Spleen (tissue), 11 donors: ENCODE measurements around the gene CENPM. TPM values are rescaled to one million over a fixed set of nuclear protein-coding genes. Genes with fewer than 3 reads are reported as not detected.
A peak's percentile ranks its signal among the peaks of the same experiment; 100 is the strongest.
"Not testable (repeated sequence)": the region's sequence is repeated elsewhere in the genome, so short reads cannot be mapped to it uniquely, and the experiment has no call there.

ENCODE experiments used
- DNase-seq: peaks from one replicate; pipeline ENCODE4 v3.0.0-alpha.2; 2020
- H3K27ac ChIP-seq, 8 donors: fragments of 200-600 bp; sonication (generic) in 7 of 8; 1 replicate in 4 of 8; 2 replicates in 4 of 8; pipeline versions ENCODE4 v1.5.0 to v1.8.0; 2016 to 2021; ENCODE audit warnings: inconsistent platforms in 4 of 8, mild to moderate bottlenecking in 4 of 8, moderate library complexity in 1 of 8
- H3K27me3 ChIP-seq, 7 donors: fragments of 200-600 bp; sonication (generic) in 6 of 7; replicated peaks in 1 of 7; 1 replicate in 4 of 7; 2 replicates in 3 of 7; pipeline versions ENCODE4 v1.5.0 to v1.8.0; 2016 to 2021; ENCODE audit warnings: inconsistent platforms in 3 of 7, mild to moderate bottlenecking in 1 of 7
- H3K36me3 ChIP-seq, 6 donors: fragments of 200-600 bp; sonication (generic) in 5 of 6; 1 replicate in 4 of 6; 2 replicates in 2 of 6; pipeline versions ENCODE4 v1.5.0 to v1.8.0; 2016 to 2021; ENCODE audit warnings: inconsistent platforms in 2 of 6
- H3K4me1 ChIP-seq, 6 donors: fragments of 200-600 bp; sonication (generic) in 5 of 6; 1 replicate in 3 of 6; 2 replicates in 3 of 6; pipeline versions ENCODE4 v1.5.0 to v1.8.0; 2016 to 2021; ENCODE audit warnings: inconsistent platforms in 3 of 6
- H3K4me3 ChIP-seq, 8 donors: fragments of 200-600 bp; sonication (generic) in 7 of 8; 1 replicate in 4 of 8; 2 replicates in 4 of 8; pipeline versions ENCODE4 v1.5.0 to v1.8.0; 2016 to 2021; ENCODE audit warnings: inconsistent platforms in 4 of 8, mild to moderate bottlenecking in 4 of 8, moderate library complexity in 2 of 8
- H3K9me3 ChIP-seq, 8 donors: fragments of 200-600 bp; sonication (generic) in 7 of 8; 1 replicate in 4 of 8; 2 replicates in 4 of 8; pipeline versions ENCODE4 v1.5.0 to v1.8.0; 2016 to 2021; ENCODE audit warnings: inconsistent platforms in 4 of 8
- POLR2A ChIP-seq, 3 donors: fragments of 450-650 bp; IDR thresholded peaks; one replicate each; pipeline ENCODE4 v1.5.1; 2017; ENCODE audit warnings: antibody characterized with exemption in 3 of 3, mild to moderate bottlenecking in 1 of 3
- POLR2AphosphoS5 ChIP-seq, 3 donors: sonication (generic); formaldehyde crosslinking; IDR thresholded peaks; one replicate each; pipeline ENCODE4 v1.5.1; 2017; ENCODE audit warnings: antibody characterized with exemption in 3 of 3
- WGBS, 5 donors: extraction: QIAGEN DNeasy Blood & Tissue Kit in 3 of 5; methylation state at CpG; one replicate each; pipeline versions ENCODE4 v1.1.5 to v1.1.7; 2013 to 2018; 5-methylcytosine and 5-hydroxymethylcytosine counted together
- intact Hi-C: fragments of 100-400 bp; cut with DNase I; formaldehyde crosslinking; loops from one replicate; pipeline ENCODE4 v1.15.0; 2023; ENCODE audit warnings: low total_unique reads
- polyA plus RNA-seq, 3 donors: library from polyadenylated mRNA; stranded (reverse); fragments of 200-250 nt; gene quantifications; one replicate each; pipeline ENCODE4 v1.2.1, GENCODE V29; 2013
- total RNA-seq, 7 donors: library from RNA; depleted of rRNA in 3 of 7; stranded (reverse); fragments of >200 nt in 3 of 7; fragmentation: NEBNext Ultra II Directional in 4 of 7; extraction: Animal tissue kit (Norgen Biotek cat#: 25700) in 4 of 7; gene quantifications; one replicate each; pipeline versions ENCODE4 v1.1.0 to v1.2.1, GENCODE V29; 2016 to 2021
- TF ChIP-seq, protein P1 (sequence below), 11 experiments: fragments of 200-600 bp in 7 of 11; fragments of 450-650 bp in 4 of 11; sonication (generic) in 4 of 11; IDR thresholded peaks in 8 of 11; conservative IDR thresholded peaks in 3 of 11; 1 replicate in 7 of 11; 2 replicates in 4 of 11; pipeline versions ENCODE4 v1.4.0 to v1.8.0; 2016 to 2021; ENCODE audit warnings: antibody characterized with exemption in 11 of 11, inconsistent platforms in 4 of 11, mild to moderate bottlenecking in 1 of 11
- donor health status: healthy with polysubstance abuse.
- donor health status: DM: no; HTN: no; CAD: no; lungs with moderate emphysema.
- donor health status: DM: no; HTN: no; CAD: no.
- donor health status: Bipolar disorder and iron deficiency.
- donor health status: healthy.
- donor health status: DM: no; HTN: no; CAD: no.
- donor health status: DM: yes; HTN: yes; CAD: no.

The CENPM gene
- total and polyA plus RNA-seq, 10 donors: 3.3 to 63.1 (median 15.4) TPM

DNA sequence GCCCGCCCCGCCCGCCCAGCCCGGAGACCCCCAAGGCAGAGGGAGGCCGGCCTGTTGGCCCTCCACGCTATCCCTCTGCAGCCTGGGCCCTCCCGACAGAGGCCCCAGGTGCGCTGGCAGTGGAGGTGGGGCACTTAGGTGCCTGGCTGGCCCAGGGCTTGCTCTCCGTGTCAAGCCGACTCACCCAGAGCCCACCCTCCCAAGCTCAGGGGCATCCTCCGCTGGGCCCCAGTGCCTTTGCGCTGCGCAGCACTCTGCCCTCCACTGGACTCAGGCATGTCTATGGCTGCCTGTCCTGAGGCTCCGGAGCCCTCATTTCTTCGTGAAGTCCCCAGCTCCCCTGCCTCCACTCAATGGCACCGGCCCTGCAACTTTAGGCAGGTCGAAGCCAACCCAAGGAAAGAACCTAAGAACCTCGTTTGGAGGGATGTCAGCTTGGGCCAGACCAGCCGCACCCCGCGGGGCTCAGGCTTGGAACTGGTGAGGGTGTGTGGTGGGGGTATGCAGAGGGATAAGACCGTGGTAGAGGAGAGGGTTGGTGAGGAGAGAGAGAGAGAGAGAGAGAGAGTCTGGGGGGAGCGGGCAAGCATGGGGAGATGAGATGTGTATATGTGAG lies 11.1 kb upstream of the CENPM start:
- peak overlapping the region in 7 of 8 donors; percentile 0 to 59 (median 15) for H3K4me3 ChIP-seq

DNA sequence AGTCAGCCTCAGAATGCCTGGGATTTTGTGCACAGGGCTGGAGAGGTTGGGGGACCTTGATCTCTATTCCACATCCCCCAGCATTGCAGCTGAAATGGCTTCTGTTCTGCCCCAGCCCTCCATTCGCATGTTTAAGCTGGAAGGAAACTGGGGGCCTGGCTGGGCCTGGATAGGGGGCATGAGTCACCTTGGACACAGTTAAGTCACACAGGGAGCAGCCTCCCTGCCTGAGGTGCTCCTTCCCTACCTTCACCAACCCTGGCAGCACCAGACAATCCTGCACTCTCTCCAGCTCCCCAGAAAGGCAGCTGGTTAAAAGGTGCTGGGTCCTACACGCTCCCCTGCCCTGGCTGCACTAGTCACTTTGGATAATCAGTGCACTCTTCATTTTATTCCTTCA lies 5.8 kb upstream of the CENPM start:
- H3K36me3 ChIP-seq: no peaks in the 10 kb centered on the region
- H3K4me3 ChIP-seq: no peak overlapping the region
- intact Hi-C loops: no loop called here
- 89 to 100% (median 93%) methylated on average over 2 of the region's 2 CpGs for WGBS, 5 donors
- H3K27me3 ChIP-seq: peaks cover 0 to 3% (median 0%) of the 10 kb centered on the region in 7 donors
- TF ChIP-seq, protein P1, sequence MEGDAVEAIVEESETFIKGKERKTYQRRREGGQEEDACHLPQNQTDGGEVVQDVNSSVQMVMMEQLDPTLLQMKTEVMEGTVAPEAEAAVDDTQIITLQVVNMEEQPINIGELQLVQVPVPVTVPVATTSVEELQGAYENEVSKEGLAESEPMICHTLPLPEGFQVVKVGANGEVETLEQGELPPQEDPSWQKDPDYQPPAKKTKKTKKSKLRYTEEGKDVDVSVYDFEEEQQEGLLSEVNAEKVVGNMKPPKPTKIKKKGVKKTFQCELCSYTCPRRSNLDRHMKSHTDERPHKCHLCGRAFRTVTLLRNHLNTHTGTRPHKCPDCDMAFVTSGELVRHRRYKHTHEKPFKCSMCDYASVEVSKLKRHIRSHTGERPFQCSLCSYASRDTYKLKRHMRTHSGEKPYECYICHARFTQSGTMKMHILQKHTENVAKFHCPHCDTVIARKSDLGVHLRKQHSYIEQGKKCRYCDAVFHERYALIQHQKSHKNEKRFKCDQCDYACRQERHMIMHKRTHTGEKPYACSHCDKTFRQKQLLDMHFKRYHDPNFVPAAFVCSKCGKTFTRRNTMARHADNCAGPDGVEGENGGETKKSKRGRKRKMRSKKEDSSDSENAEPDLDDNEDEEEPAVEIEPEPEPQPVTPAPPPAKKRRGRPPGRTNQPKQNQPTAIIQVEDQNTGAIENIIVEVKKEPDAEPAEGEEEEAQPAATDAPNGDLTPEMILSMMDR (IDR thresholded peaks at IDR 0.05 in 8 of 11, conservative IDR thresholded peaks at IDR 0.05 in 3 of 11): no peak
- TF ChIP-seq POLR2A (IDR thresholded peaks at IDR 0.05): no peak
- TF ChIP-seq POLR2AphosphoS5 (IDR thresholded peaks at IDR 0.05): no peak
- no peak overlapping the region for H3K27ac ChIP-seq
- no peaks in the 10 kb centered on the region for H3K9me3 ChIP-seq
- H3K4me1 ChIP-seq: peaks cover 3 to 31% (median 8%) of the 10 kb centered on the region in 6 donors
- DNase-seq: no peak

More for the DNA sequence above, 11.1 kb upstream of the CENPM start:
- 47 to 77% (median 52%) methylated on average over 12 to 23 of the region's 23 CpGs for WGBS, 5 donors
- Histone ChIP-seq H3K27ac (no peak overlapping the region), H3K9me3 (no peaks in the 10 kb centered on the region), H3K4me1 (peaks cover 5 to 19% (median 10%) of the 10 kb centered on the region in 6 donors), H3K27me3 (peaks cover 0 to 13% (median 0%) of the 10 kb centered on the region in 7 donors), H3K36me3 (no peaks in the 10 kb centered on the region)
- DNase-seq: no peak
- TF ChIP-seq, protein P1 (IDR thresholded peaks at IDR 0.05 in 8 of 11, conservative IDR thresholded peaks at IDR 0.05 in 3 of 11): peak in 6 of 11 experiments; percentile 7 to 61 (median 36)
- no peak for TF ChIP-seq POLR2AphosphoS5 (IDR thresholded peaks at IDR 0.05)
- intact Hi-C loops: no loop called here

DNA sequence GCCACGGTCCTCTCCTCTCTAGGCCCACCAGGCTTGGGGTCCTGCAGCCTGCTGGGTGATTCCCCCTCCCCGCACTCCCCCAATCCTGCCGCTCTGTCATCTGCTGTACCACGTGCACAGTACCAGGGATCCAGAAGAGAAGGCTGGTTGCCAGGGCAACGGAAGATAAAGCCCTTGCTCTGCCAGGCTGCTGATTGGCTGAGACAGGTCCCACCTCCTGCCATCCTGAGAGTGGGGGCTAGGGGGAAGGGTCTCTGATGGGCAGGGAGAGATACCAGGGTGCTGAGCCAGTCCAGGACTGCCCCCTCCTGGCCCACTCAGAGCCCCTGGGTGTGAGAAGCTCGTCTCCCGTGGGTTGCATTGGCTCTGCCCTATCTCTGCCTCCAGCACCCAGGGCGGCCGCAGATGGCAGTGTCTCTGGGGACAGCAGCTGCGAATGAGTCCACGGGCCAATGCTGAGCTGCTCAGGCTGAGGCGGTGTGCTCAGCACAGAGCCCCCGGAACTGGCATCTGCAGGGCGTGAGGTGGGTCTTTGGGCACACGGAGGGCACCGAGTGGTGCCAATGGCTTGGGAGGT lies 5.0 kb upstream of the CENPM start, which contains the start of gene SMIM45:
Gene SMIM45, plus strand, starts transcription at position 253 of the 577 bp plus-strand sequence.
- Histone ChIP-seq H3K36me3 (no peaks in the 10 kb centered on the region), H3K4me3 (no peak within 1 kb of the TSS), H3K9me3 (no peaks in the 10 kb centered on the region), H3K27ac (no peak within 1 kb of the TSS), H3K4me1 (peaks cover 4 to 33% (median 8%) of the 10 kb centered on the region in 6 donors), H3K27me3 (no peaks in the 10 kb centered on the region)
- intact Hi-C loops: no loop called here
- WGBS, 5 donors: 57 to 83% (median 69%) methylated on average over 11 to 16 of the region's 16 CpGs
- TF ChIP-seq, protein P1 (IDR thresholded peaks at IDR 0.05 in 8 of 11, conservative IDR thresholded peaks at IDR 0.05 in 3 of 11): no peak
- no peak for TF ChIP-seq POLR2AphosphoS5 (IDR thresholded peaks at IDR 0.05)
- TF ChIP-seq POLR2A (IDR thresholded peaks at IDR 0.05): no peak
- DNase-seq: peak; percentile 88

DNA sequence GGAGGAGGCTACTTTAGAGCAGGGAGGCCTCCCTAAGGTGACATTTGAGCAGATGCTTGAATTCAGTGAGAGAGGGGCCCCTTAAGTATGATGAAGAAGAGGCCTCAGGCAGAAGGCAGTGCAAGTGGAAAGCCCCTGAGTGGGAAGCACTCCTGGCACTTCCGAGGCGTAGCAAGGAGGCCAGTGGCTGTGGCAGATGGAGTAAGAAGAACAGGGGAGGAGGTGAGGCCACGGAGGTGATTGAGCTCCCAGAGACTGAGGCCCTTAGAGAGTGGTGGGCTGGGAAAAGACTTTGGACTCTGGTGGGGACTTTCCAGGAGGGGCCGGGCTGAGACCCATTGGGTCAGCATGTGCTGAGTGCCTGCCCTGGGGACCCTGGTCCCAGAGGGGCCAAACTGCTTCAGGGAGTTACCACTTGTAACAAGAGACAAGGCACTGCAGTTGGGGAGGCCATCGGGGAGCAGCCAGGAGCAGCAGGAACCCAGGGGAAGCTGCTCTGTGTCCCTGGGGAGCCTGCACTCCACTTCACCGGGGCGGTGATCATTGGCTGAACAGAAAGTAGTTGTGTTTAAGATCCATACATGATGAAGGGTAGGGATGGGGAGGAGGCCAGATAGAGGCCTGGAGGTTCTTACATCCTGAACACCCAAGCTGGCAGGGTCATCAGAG lies 2.5 kb upstream of the CENPM start:
- 71 to 85% (median 77%) methylated on average over 7 of the region's 7 CpGs for WGBS, 5 donors
- H3K27me3 ChIP-seq: peaks cover 0 to 10% (median 0%) of the 10 kb centered on the region in 7 donors
- TF ChIP-seq POLR2A (IDR thresholded peaks at IDR 0.05) (no peak), POLR2AphosphoS5 (IDR thresholded peaks at IDR 0.05) (no peak)
- TF ChIP-seq, protein P1 (IDR thresholded peaks at IDR 0.05 in 8 of 11, conservative IDR thresholded peaks at IDR 0.05 in 3 of 11): no peak
- no peak overlapping the region for H3K4me3 ChIP-seq
- peak; percentile 72 for DNase-seq
- no peaks in the 10 kb centered on the region for H3K36me3 ChIP-seq
- H3K4me1 ChIP-seq: peaks cover 13 to 52% (median 22%) of the 10 kb centered on the region in 6 donors
- no peaks in the 10 kb centered on the region for H3K9me3 ChIP-seq
- H3K27ac ChIP-seq: no peak overlapping the region
- intact Hi-C loops: no loop called here

DNA sequence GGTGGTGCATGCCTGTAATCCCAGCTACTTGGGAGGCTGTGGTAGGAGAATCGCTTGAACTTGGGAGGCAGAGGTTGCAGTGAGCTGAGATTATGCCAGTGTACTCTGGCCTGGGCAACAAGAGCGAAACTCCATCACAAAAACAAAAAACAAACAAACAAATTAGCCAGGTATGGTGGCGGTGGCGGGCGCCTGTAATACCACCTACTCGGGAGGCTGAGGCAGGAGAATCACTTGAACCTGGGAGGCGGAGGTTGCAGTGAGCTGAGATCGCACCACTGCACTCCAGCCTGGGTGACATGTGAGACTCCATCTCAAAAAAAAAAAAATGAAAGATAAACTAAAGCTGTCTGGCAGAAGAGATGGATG lies 2.0 kb upstream of the CENPM start:
- 81 to 96% (median 87%) methylated on average over 8 of the region's 8 CpGs for WGBS, 5 donors
- intact Hi-C loops, H3K27ac ChIP-seq, H3K4me3 ChIP-seq, H3K36me3 ChIP-seq, H3K9me3 ChIP-seq, DNase-seq: not testable (repeated sequence)
- peaks cover 0 to 10% (median 0%) of the 10 kb centered on the region in 7 donors for H3K27me3 ChIP-seq
- peaks cover 13 to 52% (median 22%) of the 10 kb centered on the region in 6 donors for H3K4me1 ChIP-seq
